GM21367 (cell line): ENCODE measurements around the gene FOXQ1.
"Not testable (repeated sequence)": the region's sequence is repeated elsewhere in the genome, so short reads cannot be mapped to it uniquely, and the experiment has no call there.

Experiments used
- ATAC-seq: cut with Tn5 transposase; IDR thresholded peaks from one replicate; pipeline ENCODE4 v1.9.1; 2021; ENCODE audit not compliant: unreplicated experiment

The FOXQ1 gene

GRCh38 chr6:1355068-1355467 lies 43.2 kb downstream of the FOXQ1 start:
- ATAC-seq, result not testable (repeated sequence)

DNA sequence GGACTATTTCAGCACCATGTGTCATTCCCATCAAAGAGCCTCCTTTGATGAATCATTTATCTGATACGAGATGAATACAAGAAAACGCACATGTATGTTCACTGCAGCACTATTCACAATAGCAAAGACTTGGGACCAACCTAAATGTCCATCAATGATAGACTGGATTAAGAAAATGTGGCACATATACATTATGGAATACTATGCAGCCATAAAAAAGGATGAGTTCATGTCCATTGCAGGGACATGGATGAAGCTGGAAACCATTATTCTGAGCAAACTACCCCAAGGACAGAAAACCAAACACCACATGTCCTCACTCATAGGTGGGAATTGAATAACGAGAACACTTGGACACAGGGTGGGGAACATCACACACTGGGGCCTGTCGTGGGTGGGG lies 49.8 kb downstream of the FOXQ1 start:
- ATAC-seq, result not testable (repeated sequence)

DNA sequence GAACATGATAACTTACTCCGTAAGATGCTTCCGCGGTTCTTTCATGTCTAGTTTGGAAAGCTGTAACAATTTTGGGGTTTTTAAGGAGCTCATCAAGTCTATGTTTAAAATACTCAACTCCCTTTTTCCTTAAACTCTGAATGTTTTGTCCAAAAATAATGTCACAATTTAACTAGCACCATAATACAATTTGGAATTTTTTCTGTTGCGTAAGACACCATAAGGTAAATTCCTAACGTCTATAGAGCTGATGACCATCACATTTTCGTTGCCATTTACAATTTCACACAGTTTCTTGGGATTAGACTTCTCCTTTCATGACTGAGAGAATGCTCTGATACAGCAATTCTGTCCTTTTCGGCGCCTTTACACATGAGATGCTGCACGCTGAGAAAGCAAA lies 50.7 kb downstream of the FOXQ1 start:
- ATAC-seq, result no peak

GRCh38 chr6:1363298-1363697 lies 51.4 kb downstream of the FOXQ1 start:
- no peak for ATAC-seq

- ATAC-seq, result no peak
Measured at GRCh38 chr6:1363729-1364572, 52.1 kb downstream of the FOXQ1 start.
